ENCODE measurements around the gene ZNF133.
"Not testable (repeated sequence)": the region's sequence is repeated elsewhere in the genome, so short reads cannot be mapped to it uniquely, and the experiment has no call there.

DNA sequence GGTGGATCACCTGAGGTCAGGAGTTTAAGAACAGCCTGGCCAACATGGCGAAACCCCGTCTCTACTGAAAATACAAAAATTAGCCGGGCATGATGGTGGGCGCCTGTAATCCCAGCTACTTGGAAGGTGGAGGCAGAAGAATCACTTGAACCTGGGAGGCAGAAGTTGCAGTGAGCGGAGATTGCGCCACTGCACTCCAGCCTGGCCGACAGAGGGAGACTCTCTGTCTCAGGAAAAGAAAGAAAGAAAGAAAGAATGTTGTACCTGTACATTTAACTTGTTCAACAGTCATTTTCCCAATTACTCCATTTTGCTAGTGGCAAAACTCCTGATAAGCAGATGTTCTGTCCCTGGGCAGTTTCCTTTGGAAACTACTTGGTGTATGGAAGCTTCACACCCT, 12.4 kb upstream of the ZNF133 start:
- TF ChIP-seq, protein P1, sequence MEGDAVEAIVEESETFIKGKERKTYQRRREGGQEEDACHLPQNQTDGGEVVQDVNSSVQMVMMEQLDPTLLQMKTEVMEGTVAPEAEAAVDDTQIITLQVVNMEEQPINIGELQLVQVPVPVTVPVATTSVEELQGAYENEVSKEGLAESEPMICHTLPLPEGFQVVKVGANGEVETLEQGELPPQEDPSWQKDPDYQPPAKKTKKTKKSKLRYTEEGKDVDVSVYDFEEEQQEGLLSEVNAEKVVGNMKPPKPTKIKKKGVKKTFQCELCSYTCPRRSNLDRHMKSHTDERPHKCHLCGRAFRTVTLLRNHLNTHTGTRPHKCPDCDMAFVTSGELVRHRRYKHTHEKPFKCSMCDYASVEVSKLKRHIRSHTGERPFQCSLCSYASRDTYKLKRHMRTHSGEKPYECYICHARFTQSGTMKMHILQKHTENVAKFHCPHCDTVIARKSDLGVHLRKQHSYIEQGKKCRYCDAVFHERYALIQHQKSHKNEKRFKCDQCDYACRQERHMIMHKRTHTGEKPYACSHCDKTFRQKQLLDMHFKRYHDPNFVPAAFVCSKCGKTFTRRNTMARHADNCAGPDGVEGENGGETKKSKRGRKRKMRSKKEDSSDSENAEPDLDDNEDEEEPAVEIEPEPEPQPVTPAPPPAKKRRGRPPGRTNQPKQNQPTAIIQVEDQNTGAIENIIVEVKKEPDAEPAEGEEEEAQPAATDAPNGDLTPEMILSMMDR (IDR thresholded peaks at IDR 0.05): not testable (repeated sequence)
- not testable (repeated sequence) for TF ChIP-seq POLR2A (IDR thresholded peaks at IDR 0.05); POLR2AphosphoS5 (IDR thresholded peaks at IDR 0.05); EP300 (IDR thresholded peaks at IDR 0.05; ENCODE audit: low read depth)

Data from transverse colon (tissue), 4 donors.